C4-2B (cell line): ENCODE measurements around the gene OR7G1.

Experiments
- ZFX ChIP-seq: fragments of 450-650 bp; IDR thresholded peaks from 2 replicates; pipeline ENCODE4 v1.6.1; 2017
- TF ChIP-seq, protein P1 (sequence below): fragments of 450-650 bp; conservative IDR thresholded peaks from 2 replicates; pipeline ENCODE4 v1.5.1; 2017; ENCODE audit warnings: mild to moderate bottlenecking

DNA sequence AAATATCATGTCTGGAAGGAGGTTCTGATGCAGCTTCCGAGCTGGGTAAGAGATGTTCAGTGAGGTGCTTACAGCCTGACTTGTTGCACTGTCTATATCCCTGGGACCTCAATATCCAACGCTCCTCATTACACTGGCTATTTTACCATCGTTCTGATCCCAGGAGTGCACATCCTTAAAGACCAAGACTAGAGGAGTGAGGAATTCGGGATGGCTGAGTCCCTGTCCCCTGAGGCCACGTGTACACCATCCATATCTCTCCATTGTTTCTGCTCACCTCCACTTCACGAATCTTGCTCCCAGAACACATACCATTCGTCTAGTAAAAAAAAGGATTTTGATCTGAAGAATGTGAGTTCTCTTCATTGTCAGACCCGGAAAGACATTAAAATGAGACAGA is 8.2 kb downstream of the OR7G1 start, which contains the start of gene OR7G2:
- TF ChIP-seq, protein P1, sequence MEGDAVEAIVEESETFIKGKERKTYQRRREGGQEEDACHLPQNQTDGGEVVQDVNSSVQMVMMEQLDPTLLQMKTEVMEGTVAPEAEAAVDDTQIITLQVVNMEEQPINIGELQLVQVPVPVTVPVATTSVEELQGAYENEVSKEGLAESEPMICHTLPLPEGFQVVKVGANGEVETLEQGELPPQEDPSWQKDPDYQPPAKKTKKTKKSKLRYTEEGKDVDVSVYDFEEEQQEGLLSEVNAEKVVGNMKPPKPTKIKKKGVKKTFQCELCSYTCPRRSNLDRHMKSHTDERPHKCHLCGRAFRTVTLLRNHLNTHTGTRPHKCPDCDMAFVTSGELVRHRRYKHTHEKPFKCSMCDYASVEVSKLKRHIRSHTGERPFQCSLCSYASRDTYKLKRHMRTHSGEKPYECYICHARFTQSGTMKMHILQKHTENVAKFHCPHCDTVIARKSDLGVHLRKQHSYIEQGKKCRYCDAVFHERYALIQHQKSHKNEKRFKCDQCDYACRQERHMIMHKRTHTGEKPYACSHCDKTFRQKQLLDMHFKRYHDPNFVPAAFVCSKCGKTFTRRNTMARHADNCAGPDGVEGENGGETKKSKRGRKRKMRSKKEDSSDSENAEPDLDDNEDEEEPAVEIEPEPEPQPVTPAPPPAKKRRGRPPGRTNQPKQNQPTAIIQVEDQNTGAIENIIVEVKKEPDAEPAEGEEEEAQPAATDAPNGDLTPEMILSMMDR = no peak
- no peak for TF ChIP-seq ZFX
